ENCODE measurements around the gene SRGAP1.

- no peak for TF ChIP-seq CTCF (conservative IDR thresholded peaks at IDR 0.05; ENCODE audit: low read depth, low read length)
- TF ChIP-seq RAD21 (IDR thresholded peaks at IDR 0.05; ENCODE audit: low read length): no peak
- no peak for TF ChIP-seq POLR2A (IDR thresholded peaks at IDR 0.05; ENCODE audit: low read depth, low read length)
- TF ChIP-seq RFX5 (IDR thresholded peaks at IDR 0.05; ENCODE audit: low read depth, low read length): no peak
- no peak for TF ChIP-seq BHLHE40 (IDR thresholded peaks at IDR 0.05; ENCODE audit: low read depth, low read length)
- TF ChIP-seq CEBPB (IDR thresholded peaks at IDR 0.05; ENCODE audit: low read depth, low read length): no peak
- TF ChIP-seq FOS (IDR thresholded peaks at IDR 0.05; ENCODE audit: low read depth, low read length): no peak
- TF ChIP-seq SMC3 (IDR thresholded peaks at IDR 0.05; ENCODE audit: low read depth, low read length): no peak
- no peak for TF ChIP-seq ELK1 (IDR thresholded peaks at IDR 0.05; ENCODE audit: borderline replicate concordance, low read depth, low read length)
- TF ChIP-seq MAFK (IDR thresholded peaks at IDR 0.05; ENCODE audit: low read depth, low read length): no peak
- TF ChIP-seq USF2 (IDR thresholded peaks at IDR 0.05; ENCODE audit: low read depth, low read length): peak; percentile 41; the same call in 1 of the 2 replicates
- TF ChIP-seq MAZ (IDR thresholded peaks at IDR 0.05; ENCODE audit: borderline replicate concordance, low read depth, low read length): no peak
These were observed 194.9 kb downstream of the SRGAP1 start for GRCh38 chr12:64039281-64039871.
